HG03097 (cell line): ENCODE measurements around the gene CYTL1.
A peak's percentile ranks its signal among the peaks of the same experiment; 100 is the strongest.
"Not testable (repeated sequence)": the region's sequence is repeated elsewhere in the genome, so short reads cannot be mapped to it uniquely, and the experiment has no call there.

Experiments used
- ATAC-seq: cut with Tn5 transposase; IDR thresholded peaks from one replicate; pipeline ENCODE4 v1.9.1; 2021; ENCODE audit not compliant: unreplicated experiment, low FRiP score

CYTL1 gene, protein sequence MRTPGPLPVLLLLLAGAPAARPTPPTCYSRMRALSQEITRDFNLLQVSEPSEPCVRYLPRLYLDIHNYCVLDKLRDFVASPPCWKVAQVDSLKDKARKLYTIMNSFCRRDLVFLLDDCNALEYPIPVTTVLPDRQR

DNA sequence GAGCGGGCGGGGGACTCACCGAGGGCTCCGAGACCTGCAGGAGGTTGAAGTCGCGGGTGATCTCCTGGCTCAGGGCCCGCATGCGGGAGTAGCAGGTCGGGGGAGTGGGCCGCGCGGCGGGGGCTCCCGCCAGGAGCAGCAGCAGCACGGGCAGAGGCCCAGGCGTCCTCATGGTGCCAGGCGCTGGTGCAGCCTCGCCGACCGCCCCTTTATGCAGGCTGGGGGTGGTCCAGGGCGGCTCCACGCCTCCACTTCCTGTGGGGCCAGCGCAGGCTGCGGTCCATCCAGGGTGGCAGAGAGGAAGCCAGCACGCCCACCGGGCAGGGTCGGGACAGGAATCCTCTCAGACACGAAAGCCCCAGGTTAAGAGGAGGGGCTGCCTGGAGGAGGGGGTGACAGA is at the start of gene CYTL1:
CYTL1 (minus strand) TSS at position 185 of the 400 bp plus-strand sequence; CDS start at position 172, 13 bp downstream.
- ATAC-seq = no peak

DNA sequence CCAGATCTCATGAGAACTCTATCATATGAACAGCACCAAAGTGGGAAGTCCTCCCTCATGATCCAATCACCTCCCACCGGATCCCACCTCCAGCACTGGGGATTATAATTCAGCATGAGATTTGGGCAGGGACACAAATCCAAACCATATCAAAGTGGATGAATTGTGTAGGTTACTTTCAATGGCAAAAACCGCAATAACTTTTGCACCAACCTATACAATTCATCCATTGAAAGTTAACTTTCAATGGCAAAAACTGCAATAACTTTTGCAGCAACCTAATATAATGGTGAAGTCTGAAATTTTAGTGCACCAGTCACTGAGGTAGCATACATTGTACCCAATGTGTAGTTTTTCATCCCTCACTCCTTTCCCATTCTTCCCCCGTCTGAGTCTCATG is 48.6 kb upstream of the CYTL1 start:
- ATAC-seq = no peak

DNA sequence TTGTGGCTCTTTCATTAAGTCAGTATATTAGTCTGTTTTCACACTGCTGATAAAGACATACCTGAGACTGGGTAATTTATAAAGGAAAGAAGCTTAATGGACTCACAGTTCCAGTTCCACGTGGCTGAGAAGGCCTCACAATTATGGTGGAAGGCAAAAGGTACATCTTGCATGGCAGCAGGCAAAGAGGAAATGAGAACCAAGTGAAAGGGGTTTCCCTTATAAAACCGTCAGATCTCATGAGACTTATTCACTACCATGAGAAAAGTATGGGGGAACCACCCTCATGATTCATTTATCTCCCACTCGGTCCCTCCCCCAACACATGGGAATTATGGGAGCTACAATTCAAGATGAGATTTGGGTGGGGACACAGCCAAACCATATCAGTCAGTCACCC is 47.7 kb upstream of the CYTL1 start:
- not testable (repeated sequence) for ATAC-seq

DNA sequence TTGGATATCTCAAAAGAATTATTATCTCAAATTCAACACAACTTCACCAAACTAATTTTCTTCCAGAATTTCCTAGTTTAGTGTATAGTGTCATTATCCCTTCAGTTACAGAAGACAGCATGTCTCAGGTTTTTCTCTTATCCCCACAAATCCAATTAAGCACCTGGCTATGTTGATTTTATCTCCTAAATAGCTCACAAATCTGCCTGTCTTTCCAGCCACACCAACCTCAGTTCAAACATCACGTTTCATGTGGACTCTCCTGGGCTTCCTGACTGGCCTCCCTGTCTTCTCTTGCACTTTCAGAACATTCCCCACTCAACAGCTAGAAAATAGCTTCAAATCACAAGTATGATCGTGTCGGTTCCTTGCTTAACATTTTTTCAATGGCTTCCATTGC is 46.8 kb upstream of the CYTL1 start:
- ATAC-seq = no peak

DNA sequence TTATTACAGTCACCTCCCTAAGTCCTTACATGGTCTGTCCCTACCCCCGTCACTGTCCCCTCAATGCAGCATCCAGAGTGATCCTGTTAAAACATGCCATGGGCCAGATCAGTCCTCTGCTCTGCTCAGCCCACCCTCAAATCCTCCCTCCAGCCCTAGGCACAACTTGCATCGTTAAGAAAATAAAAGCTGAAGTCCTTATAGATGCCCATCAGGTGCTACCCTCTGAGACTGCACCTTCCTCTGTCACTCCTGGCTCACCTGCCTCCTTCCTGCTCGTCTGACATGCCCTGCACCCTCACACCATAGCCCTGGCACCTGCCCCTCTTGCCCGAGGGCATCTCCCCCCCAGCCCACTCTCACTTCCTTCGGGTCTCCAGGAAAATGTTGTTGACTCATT is 36.2 kb upstream of the CYTL1 start:
- no peak for ATAC-seq

DNA sequence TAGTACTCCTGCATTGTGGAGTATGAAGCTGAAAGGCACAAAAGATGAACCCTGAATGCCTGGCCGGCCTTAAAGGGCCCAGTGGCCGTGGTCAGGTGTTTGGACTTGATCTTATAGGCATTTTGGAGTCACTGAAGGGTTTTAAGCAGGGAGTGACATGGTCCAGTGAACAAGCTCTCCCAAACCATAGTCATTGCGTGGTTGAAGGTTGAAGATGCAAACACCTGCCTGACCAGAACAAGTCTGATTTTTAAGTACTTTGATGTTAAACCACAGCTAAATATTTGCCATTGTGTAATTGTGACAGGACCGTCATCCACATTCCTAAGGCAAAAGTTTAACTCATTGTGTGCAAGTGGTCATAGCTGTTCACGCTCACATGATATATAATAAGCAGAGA is 35.3 kb upstream of the CYTL1 start:
- ATAC-seq = no peak

DNA sequence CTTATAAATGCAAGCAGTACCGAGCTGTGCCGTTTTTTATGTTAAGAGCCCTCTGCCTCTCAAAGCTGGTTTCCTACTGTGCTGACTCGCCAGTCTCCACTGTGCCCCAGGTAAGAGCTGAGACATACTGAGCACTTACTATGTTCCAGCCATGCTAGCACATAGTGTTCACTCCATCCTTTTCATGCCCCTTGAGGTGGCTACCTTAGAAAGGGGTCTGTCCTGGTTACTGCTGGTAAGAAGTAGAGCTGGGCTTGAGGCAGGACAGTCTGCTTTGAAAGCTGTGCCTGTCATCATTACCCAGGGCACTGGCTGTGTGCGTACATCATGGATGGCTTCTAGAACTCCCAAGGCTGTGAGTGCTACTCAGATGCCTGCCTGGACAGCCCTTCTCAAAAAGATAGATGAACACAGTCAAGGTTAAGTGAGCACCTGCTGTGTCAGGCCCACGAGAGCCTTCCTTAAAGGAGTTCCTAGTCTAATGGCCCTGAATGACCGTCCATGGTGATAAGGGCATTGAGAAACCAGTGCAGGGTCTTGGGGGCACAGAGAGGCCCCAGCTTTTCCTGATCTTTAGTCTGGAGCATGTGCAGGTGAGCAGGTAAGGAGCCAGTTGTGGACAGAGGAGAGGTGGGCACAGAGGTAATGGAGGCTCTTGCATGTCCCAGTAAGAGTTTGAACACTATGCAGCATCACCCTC is 33.6 kb upstream of the CYTL1 start:
- ATAC-seq = no peak

DNA sequence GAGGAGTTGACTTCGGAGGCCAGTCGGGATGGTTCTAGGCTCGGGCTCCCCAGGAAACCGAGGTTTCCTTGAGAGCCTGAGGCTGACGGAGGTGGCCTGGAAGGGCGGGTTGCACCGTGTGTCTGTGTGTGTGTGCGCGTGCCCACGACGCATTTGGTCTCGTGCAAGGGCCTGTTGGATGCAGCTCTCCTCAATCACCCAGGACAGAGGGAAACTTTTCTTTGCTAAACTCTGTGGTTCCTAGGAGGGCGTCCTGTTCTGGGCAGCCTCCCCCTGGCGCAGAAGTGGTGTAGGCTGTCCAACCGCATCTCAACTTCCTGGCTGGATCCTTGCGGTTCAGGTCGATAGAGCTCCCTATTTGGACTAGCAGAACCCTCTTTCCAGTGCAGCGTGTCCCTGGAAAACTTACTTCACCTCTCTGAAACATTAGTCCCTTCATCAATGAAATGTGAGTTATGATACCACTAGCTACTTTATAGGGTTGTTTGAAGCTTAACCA is 33.0 kb upstream of the CYTL1 start:
- ATAC-seq = no peak

DNA sequence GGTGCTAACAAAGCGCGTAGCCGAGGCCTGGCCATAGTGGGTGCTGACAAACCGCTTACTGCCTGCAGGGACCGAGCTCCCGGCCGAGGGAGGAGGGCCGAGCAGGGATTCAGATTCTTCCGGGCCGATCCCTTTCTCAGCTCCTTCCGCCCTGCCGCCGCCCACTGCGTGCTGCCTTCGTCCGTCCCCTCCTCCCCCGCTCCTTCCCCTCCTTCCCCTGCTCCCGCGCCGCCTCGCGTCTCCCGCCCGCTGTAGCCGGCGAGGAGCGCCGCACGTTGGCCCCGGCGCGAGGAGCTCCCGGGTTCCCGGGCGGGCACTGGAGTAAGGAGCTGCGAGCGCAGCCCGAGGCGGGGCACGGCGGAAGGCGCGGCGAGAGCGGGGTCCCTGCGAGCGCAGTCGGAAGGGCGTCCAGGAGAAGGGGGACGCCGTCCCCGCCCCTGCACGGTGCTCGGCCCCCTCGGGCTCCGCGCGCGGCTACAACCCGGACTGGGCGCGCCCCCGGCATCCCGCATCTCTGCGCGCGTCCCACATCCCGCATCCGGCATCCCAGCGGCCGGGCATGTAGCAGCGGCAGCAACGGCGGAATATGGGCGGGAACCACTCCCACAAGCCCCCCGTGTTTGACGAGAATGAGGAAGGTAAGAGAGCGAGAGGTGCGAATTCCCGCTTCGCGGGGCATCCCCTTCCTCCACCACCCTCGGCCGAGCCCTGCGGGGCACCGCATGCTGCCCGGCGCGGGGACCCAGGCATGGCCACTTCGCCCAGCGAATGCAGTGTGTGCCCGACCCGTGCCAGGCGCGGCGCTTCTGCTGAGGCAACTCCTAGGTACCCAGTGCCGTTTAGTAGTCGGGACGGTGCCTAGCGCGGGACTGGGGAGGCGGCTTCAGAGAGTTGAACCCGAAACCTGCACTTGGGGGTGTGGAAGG is 32.3 kb upstream of the CYTL1 start, which contains the start of gene STK32B:
STK32B (plus strand) TSS at position 203 of the 926 bp plus-strand sequence.
- no peak for ATAC-seq

DNA sequence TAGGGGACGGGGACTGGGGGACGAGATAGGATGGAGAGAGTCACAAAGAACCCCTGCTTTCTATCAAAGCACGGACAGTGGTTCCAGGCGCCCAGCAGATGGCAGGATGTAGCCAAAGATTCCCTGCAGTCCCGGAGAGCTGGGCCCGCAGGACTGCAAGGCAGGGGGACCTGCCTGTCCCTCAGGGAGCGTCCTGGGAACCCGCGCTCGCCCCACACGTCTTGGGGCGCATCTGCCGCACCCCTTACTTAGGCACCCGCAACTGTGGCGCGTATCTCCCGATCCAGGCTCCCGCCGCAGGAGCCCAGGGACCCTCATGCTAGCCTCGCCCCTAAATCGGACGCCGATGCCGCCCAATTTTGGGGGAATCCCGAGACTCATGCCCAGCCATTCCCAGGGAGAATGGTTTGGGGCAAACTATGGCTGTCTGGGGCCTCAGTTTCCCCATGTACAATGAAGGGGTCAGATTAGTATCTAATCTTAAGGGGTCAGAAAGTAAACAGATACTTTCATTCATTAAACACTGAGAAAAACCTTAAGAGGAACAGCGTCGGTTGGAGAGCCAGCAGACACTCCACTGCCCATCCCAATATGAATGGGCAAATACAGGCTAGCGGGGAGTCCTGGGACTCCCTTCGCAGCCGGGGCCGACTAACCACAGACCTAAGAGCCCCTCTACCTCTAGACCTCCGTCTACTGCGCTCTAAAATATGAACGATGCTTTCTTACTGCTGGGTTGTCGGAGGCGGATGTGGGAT is 31.4 kb upstream of the CYTL1 start:
- ATAC-seq = peak; percentile 57

DNA sequence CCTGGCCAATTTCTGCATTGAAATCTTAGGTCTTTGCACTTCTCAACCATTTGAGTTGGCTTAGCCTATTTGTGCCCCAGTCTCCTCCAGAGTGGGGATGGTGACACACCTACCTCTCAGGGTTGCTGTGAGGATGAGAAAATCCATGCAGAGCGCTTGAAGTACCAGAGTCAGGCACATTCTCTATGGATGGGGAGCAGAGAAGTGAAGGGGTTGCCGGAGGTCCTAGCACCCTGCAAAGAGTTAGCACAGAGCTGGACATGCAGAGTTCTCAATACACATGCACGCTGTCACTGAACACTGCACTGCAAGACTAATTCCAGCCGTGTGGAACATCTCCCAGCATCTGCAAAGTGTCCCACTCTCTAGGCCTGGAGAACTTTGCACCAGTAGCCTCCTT is 29.5 kb upstream of the CYTL1 start:
- ATAC-seq = no peak

DNA sequence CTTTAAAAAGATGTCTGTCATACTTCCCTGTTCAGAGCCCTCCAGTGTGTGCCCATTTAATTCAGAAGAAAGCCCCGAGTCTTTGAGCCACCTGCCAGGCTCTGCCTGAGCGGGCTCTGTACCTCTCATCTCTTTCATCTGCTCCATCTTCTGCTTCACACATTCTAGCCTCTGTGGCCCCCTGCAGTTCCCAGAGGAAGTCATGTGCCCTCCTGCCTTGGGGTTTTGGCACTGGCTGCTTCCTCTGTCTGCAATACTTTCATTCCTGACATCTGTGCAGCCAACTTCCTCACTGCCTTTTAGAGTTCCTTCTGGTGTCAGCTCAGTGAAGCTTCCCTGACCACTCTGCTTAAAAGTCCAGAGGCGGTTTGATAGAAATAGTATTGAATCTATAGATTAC is 25.8 kb upstream of the CYTL1 start:
- ATAC-seq = no peak

DNA sequence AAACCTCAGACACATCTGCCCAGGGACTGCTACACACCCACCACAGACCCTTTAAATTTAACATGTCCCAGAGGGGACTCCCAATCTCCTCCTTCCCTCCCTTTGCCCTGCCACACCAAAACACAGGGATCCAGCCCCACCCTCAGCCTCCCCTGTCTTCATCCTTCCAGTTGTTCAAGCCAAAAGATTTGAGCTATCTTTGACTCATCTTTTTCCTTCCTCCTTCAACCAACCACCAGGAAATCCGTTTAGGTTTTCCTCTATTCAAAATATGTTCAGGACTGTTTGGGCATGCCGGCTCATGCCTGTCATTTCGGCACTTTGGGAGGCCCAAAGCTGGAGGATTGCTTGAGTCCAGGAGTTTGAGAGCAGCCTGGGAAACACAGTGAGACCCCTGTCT is 25.1 kb upstream of the CYTL1 start:
- ATAC-seq = no peak

DNA sequence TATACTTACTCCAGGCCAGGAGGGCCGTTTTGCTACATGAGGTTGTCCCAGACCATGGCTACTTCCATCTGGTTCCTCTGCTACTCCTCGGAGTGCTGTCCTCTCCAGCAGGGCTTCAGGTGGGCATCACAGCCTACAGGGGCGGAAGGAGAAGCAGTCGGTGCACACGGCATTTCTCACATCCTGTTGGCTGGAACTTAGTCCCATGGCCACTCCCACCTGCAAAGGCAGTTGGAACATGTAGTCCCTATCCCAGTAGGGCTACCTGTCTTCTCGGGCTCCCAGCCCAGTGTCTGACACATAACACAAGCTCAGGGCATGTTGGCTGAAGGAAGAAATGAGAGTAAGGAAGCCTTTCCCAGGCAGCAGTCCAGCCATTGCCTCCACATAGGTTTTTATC is 24.3 kb upstream of the CYTL1 start:
- ATAC-seq = no peak

DNA sequence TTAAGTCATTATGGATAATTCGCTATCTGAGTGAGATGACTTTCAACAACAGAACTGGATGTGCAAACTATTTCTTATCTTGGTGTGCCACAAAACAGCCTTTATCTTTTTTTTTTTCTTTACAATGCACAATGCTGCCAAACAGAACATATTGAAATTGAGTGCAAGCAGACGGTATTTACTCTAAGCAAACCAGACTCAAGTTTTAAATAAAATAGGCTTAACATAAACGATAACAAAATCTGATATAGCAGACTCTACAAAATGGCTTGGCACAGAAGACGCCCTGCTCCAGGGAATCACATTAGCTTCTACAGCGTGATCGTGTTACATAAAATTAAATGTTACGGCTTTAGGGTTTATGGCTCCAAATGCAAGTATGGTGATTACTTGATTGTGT is 22.4 kb upstream of the CYTL1 start:
- no peak for ATAC-seq

DNA sequence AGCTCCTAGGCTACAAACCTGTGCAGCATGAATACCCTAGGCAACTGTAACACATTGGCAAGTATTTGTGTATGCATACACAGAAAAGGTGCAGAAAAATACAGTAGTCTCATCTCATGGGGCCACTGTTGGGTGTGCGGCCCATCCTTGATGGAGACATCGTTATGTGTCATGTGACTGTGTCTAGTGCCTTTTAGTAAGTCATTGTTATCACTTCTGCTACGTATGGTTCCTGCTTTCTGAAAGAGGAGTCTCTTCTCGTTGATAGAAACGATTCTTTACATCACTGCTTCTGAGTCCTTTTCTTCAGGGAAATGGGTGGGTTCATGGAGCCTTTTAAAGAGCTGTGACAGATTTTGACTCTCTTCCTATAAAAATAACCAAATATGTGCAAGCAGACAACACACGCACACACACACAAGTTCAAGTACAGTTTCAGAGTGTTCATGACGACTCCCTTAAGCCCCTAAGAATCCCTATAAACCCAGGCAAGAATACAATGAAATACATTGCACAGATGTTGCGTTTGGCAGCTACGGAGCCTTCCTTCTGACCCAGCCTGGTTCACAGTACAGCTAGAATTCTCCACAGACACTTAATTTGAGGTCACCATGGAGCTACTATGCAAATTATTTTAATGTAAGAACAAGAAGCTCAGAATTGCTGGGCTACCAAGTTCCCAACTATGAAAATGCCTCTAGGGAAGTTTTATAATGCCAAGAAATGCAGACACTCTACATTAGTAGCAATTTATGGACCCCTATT is 21.8 kb upstream of the CYTL1 start:
- no peak for ATAC-seq

DNA sequence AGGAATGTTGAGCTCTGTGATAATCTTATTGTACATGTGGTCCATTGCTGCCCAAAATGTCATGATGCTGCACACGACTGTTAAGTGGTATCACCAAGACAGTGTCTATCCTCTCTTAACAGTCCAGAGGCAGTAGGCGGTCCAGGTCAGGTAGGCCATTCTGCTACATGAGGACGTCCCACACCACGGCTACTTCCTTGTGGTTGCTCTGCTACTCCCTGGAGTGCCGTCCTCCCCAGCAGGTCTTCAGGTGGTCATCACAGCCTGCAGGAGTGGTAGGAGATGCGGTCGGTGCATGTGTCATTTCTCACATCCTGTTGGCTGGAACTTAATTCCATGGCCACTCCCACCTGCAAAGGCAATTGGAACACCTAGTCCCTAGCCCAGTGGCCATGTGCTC is 20.5 kb upstream of the CYTL1 start:
- no peak for ATAC-seq

DNA sequence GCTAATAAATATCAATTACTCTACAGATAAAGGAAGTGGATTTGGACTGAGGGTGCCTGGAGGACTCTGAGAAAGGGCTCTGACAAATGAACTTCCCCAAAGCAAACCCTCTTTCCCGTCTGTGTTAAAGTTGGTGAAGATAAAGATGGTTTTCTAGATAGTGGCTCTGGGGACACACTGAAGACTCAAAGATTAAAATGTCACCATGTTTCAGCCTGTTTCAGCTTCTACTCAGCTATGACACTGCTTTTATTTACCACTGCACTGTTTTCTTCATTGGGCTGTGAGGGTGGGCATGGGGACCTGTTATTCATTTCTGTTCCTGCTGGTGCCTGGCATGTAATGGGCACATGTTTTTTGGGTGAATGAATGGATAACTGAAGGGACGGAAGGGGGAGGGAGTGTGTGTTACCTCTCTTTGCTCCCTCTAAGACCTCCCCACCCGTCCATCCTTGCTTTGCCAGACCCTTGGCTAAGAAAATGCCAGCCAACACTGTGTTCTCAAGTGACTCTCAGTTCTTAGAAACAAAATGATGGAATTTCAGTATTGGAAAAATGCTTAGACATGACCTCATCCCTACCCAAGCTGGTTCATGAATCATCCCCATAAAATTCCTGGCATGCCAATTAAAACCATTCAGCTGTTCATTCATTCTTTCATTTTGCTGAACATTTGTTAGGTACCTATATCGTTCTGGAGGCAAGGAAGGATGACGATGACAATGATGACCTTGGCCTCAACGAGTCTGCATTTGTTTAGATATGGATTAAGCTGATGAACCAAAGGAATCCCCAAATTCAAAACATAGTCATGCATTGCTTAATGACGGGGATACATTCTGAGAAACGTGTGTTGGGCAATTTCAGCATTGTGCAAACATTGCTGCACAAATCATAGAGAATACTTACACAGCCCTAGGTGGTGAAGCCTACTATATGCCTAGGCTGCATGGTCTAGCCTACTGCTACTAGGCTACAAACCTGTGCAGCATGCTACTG is 18.6 kb upstream of the CYTL1 start:
- ATAC-seq = no peak

DNA sequence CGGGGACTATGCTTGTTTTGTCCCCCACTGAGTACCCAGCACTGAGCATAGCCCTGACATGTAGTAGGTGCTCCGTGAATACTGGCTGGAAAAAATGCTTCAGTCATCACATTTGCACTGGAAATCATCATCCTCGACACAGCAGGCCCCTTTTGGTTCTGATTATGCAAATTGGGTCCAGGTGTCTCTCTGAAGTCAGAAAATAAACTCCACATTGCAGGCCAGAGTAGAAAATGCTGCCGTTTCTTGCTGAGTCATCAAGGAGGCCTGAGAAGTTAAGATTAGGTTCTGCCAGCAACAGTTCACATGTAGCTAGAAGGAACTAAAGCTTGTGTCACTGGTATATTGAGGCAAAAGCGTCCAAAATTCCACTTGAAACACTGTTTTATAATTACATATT is 17.0 kb upstream of the CYTL1 start:
- no peak for ATAC-seq
